NCI-H1694 treated with DMSO at 0.1 percent for 48 hours (cell line): ENCODE results near the gene SNX8.
A peak's percentile ranks its signal among the peaks of the same experiment; 100 is the strongest.

Experiments
- DNase-seq: peaks from one replicate; lab custom pipeline; 2025; lab: John Stamatoyannopoulos, UW

Gene SNX8

GRCh38 chr7:2259480-2259879 lies 54.8 kb downstream of the SNX8 start:
- DNase-seq = no peak

GRCh38 chr7:2258661-2259365 lies 55.4 kb downstream of the SNX8 start:
- no peak for DNase-seq

GRCh38 chr7:2257651-2258050 lies 56.6 kb downstream of the SNX8 start:
- no peak for DNase-seq

GRCh38 chr7:2257046-2257551 lies 57.1 kb downstream of the SNX8 start:
- DNase-seq = no peak

- DNase-seq = no peak
These were observed 57.8 kb downstream of the SNX8 start for GRCh38 chr7:2256306-2257045.

GRCh38 chr7:2255145-2256139 lies 58.8 kb downstream of the SNX8 start:
- DNase-seq = no peak

GRCh38 chr7:2254429-2255144 lies 59.7 kb downstream of the SNX8 start:
- DNase-seq = no peak

- no peak for DNase-seq
These were observed 60.6 kb downstream of the SNX8 start for GRCh38 chr7:2253525-2254244.

GRCh38 chr7:2253021-2253420 lies 61.2 kb downstream of the SNX8 start:
- DNase-seq = no peak

- DNase-seq = no peak
These were observed 62.1 kb downstream of the SNX8 start for GRCh38 chr7:2251841-2252771.

GRCh38 chr7:2251381-2251780 lies 62.9 kb downstream of the SNX8 start:
- DNase-seq = no peak

GRCh38 chr7:2249744-2250323 lies 64.4 kb downstream of the SNX8 start:
- DNase-seq = no peak

GRCh38 chr7:2248984-2249694 lies 65.1 kb downstream of the SNX8 start:
- no peak for DNase-seq

GRCh38 chr7:2247141-2247995 lies 66.9 kb downstream of the SNX8 start:
- DNase-seq = peak; percentile 8

- no peak for DNase-seq
These were observed 68.2 kb downstream of the SNX8 start for GRCh38 chr7:2245883-2246675.

GRCh38 chr7:2244404-2244995 lies 69.7 kb downstream of the SNX8 start:
- no peak for DNase-seq
